ENCODE results near the gene DTHD1. TPM values are rescaled to one million over a fixed set of nuclear protein-coding genes. Genes with fewer than 3 reads are reported as not detected.

DTHD1 gene
- total RNA-seq, 1 donor from 2014 or later = not detected

- H3K4me3 Mint-ChIP-seq = no peak overlapping the region
- no peak for DNase-seq (ENCODE audit: low spot score in 2 of 2, unreplicated experiment in 2 of 2)
- no peaks in the 10 kb centered on the region for H3K36me3 Mint-ChIP-seq
- no peaks in the 10 kb centered on the region for H3K9me3 Mint-ChIP-seq
- TF ChIP-seq, protein P1, sequence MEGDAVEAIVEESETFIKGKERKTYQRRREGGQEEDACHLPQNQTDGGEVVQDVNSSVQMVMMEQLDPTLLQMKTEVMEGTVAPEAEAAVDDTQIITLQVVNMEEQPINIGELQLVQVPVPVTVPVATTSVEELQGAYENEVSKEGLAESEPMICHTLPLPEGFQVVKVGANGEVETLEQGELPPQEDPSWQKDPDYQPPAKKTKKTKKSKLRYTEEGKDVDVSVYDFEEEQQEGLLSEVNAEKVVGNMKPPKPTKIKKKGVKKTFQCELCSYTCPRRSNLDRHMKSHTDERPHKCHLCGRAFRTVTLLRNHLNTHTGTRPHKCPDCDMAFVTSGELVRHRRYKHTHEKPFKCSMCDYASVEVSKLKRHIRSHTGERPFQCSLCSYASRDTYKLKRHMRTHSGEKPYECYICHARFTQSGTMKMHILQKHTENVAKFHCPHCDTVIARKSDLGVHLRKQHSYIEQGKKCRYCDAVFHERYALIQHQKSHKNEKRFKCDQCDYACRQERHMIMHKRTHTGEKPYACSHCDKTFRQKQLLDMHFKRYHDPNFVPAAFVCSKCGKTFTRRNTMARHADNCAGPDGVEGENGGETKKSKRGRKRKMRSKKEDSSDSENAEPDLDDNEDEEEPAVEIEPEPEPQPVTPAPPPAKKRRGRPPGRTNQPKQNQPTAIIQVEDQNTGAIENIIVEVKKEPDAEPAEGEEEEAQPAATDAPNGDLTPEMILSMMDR (IDR thresholded peaks at IDR 0.05; ENCODE audit: unreplicated experiment) = no peak
- peaks cover 1% of the 10 kb centered on the region for H3K27me3 Mint-ChIP-seq (ENCODE audit: low read depth)
- no peak overlapping the region for H3K27ac Mint-ChIP-seq
- H3K4me1 Mint-ChIP-seq = peaks cover 2% of the 10 kb centered on the region
These were observed 7.3 kb upstream of the DTHD1 start for GRCh38 chr4:36274158-36274557.

GRCh38 chr4:36277533-36277932 lies 3.9 kb upstream of the DTHD1 start:
- TF ChIP-seq, protein P1 (IDR thresholded peaks at IDR 0.05; ENCODE audit: unreplicated experiment) = no peak
- Mint-ChIP-seq H3K4me1 (peaks cover 21% of the 10 kb centered on the region), H3K4me3 (no peak overlapping the region), H3K27me3 (ENCODE audit: low read depth) (peaks cover 1% of the 10 kb centered on the region), H3K27ac (no peak overlapping the region), H3K36me3 (no peaks in the 10 kb centered on the region), H3K9me3 (no peaks in the 10 kb centered on the region)
- no peak for DNase-seq (ENCODE audit: low spot score in 2 of 2, unreplicated experiment in 2 of 2)

DNA sequence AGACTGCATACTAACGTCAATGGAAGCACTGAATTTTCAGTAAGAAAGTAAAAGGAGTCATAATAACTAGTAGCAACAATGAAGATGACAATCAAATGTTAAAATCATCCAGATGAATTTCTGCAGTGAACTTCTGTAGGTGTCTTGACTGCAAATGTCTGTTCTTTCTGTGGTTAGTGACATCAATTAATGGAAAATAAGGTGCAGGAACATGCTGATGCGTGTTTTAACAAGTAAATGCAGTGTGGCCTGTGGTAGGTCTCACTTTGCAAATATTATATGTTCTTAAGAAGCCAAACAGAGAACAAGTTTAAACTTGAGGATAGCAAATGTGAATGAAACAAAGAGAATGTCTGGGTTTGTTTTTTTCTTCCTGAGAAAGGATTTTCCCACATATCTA lies 2.6 kb upstream of the DTHD1 start:
- Mint-ChIP-seq H3K9me3 (no peaks in the 10 kb centered on the region), H3K27ac (no peak overlapping the region), H3K27me3 (ENCODE audit: low read depth) (peaks cover 1% of the 10 kb centered on the region), H3K4me3 (no peak overlapping the region), H3K4me1 (peaks cover 21% of the 10 kb centered on the region), H3K36me3 (no peaks in the 10 kb centered on the region)
- DNase-seq (ENCODE audit: low spot score in 2 of 2, unreplicated experiment in 2 of 2) = no peak
- TF ChIP-seq, protein P1 (IDR thresholded peaks at IDR 0.05; ENCODE audit: unreplicated experiment) = no peak

DNA sequence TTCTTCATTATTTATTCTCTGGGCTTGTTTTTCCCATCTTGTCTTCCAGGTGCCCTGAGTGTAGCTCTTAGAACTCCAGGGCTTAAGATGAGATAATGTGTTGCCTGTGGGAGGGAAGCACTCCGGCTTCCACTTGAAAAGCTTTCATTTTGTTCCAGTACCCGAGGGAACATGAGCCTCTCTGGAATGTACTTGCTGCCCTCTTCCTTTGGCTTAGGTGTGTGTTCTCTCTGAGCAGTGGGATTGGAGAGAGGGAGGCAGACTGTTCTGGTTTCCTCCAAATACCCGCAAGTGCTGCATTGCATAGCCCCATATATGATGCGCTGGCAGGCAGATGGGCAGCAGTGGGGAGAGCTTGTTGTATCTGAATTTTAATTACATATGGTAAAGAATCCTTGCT lies 861 bp upstream of the DTHD1 start:
- Mint-ChIP-seq H3K27ac (peak overlapping the region; percentile 85), H3K36me3 (no peaks in the 10 kb centered on the region), H3K27me3 (ENCODE audit: low read depth) (peaks cover 1% of the 10 kb centered on the region), H3K4me3 (no peak overlapping the region), H3K9me3 (peaks cover 5% of the 10 kb centered on the region), H3K4me1 (peaks cover 20% of the 10 kb centered on the region)
- DNase-seq (ENCODE audit: low spot score in 2 of 2, unreplicated experiment in 2 of 2) = no peak
- TF ChIP-seq, protein P1 (IDR thresholded peaks at IDR 0.05; ENCODE audit: unreplicated experiment) = no peak

DNA sequence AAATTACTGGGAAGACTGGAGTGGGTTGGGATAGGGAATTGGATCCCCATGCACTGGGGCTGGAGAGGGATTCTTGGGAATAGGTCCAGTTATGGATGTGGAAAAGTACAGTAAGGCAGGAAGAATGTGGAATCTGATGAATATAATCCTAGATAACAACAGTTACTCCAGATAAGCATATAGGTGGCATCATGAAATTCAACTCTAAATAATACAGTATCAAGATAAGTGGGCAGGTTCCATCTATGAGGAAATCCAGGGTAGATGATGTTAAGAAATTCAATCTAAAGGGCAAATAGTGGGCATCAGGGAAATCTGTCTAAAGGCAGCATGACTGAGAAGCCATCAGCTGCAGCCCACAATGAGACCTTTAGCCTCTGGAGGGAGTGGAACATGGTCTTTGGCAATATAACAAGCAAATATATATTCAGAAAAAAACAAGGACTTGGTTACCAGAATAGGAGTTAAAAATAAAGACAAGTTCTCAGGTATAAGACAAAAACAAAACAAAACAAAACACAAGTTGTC lies 1.2 kb downstream of the DTHD1 start:
- TF ChIP-seq, protein P1 (IDR thresholded peaks at IDR 0.05; ENCODE audit: unreplicated experiment) = no peak
- Mint-ChIP-seq H3K4me1 (peaks cover 20% of the 10 kb centered on the region), H3K27ac (no peak overlapping the region), H3K36me3 (no peaks in the 10 kb centered on the region), H3K27me3 (ENCODE audit: low read depth) (no peaks in the 10 kb centered on the region), H3K9me3 (peaks cover 8% of the 10 kb centered on the region), H3K4me3 (no peak overlapping the region)
- no peak for DNase-seq (ENCODE audit: low spot score in 2 of 2, unreplicated experiment in 2 of 2)

Data from mesothelial cell of epicardium (in vitro differentiated cells).